Measurements from ENCODE around the gene C19orf44. TPM values are rescaled to one million over a fixed set of nuclear protein-coding genes. Genes with fewer than 3 reads are reported as not detected.

Gene C19orf44
- total RNA-seq, 4 donors from 2014 or later = 13.4 to 19.0 (median 15.8) TPM

DNA sequence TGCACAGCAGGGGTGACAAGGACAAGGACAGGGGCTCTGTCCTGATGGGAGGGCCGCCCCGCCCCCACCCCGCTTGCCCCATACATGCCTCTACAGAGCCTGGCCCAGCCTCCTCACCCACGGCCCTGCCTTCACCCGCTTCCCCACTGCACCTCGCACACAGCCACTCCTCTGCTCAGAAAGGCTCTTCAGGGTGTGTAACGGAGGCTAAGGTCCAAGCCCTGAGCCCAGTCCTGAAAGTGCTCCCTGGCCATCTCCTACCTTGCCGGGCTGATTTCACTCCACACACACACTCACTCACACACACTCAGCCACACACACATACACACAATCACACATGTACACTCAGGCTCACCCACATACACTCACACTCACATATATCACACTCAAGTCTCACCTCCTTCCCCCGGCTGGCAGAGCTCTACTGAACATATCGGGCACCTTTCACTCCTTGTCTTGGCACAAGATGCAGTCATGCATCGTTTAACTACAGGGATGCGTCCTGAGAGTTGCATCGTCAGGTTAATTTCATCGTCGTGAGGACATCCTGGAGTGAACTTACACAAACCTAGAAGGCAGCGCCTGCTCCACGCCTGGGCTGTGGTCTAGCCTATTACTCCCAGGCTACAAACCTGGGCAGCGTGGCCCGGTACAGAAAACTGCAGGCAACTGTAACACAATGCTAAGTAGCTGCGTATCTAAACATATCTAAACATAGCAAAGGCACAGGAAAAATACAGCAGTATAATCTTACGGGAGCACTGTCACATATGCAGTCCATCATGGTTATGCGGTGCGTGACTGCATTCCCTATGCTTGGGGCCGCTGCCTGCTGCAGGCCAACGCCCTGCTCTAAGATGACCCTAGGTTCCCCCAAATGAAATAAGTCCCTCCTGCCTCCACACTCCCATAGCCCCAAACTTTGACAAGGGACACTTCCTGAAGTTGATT lies 37.5 kb upstream of the C19orf44 start:
- Histone ChIP-seq H3K4me1 (peaks cover 0 to 74% (median 28%) of the 10 kb centered on the region in 4 donors), H3K4me3 (no peak overlapping the region), H3K9me3 (no peaks in the 10 kb centered on the region), H3K27ac (peak overlapping the region in 3 of 4 donors; percentile 40 to 83 (median 71)), H3K36me3 (no peaks in the 10 kb centered on the region), H3K27me3 (no peaks in the 10 kb centered on the region)
- TF ChIP-seq EP300 (IDR thresholded peaks at IDR 0.05) (no peak), POLR2A (IDR thresholded peaks at IDR 0.05) (no peak), CTCF (IDR thresholded peaks at IDR 0.05) (no peak)
- DNase-seq (ENCODE audit: low spot score in 2 of 2) = no peak
- WGBS, 2 donors = 77 to 78% methylated on average over 19 to 25 of the region's 25 CpGs

DNA sequence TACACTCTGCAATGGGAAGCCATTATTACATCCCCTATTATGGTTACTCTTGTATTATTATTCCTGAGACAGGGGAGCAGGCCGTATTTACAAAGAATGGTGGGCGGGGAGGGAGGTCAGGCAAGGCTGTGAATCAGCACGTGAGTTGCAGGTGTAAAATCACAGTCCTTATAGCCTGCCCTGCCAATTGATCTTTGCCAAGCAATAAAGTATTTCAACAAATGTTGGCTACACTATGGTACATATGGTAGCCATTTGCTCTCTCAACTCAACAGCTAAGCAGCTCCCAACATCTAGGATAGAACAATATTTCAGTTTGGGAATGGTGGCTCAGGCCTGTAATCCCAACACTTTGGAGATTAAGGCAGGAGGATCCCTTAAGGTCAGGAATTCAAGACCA lies 36.5 kb upstream of the C19orf44 start:
- no peaks in the 10 kb centered on the region for H3K36me3 ChIP-seq
- WGBS, 2 donors = 77 to 89% methylated on average over 3 of the region's 3 CpGs
- H3K27me3 ChIP-seq = no peaks in the 10 kb centered on the region
- peak overlapping the region in 1 of 4 donors; percentile 71 for H3K27ac ChIP-seq
- TF ChIP-seq EP300 (IDR thresholded peaks at IDR 0.05) (no peak), CTCF (IDR thresholded peaks at IDR 0.05) (no peak), POLR2A (IDR thresholded peaks at IDR 0.05) (no peak)
- peaks cover 0 to 72% (median 30%) of the 10 kb centered on the region in 4 donors for H3K4me1 ChIP-seq
- no peak overlapping the region for H3K4me3 ChIP-seq
- DNase-seq (ENCODE audit: low spot score in 2 of 2) = no peak
- H3K9me3 ChIP-seq = no peaks in the 10 kb centered on the region

- peak overlapping the region in 1 of 4 donors; percentile 28 for H3K27ac ChIP-seq
- no peak overlapping the region for H3K4me3 ChIP-seq
- H3K36me3 ChIP-seq = no peaks in the 10 kb centered on the region
- H3K9me3 ChIP-seq = no peaks in the 10 kb centered on the region
- no peaks in the 10 kb centered on the region for H3K27me3 ChIP-seq
- TF ChIP-seq EP300 (IDR thresholded peaks at IDR 0.05) (no peak), POLR2A (IDR thresholded peaks at IDR 0.05) (no peak), CTCF (IDR thresholded peaks at IDR 0.05) (no peak)
- peaks cover 0 to 71% (median 30%) of the 10 kb centered on the region in 4 donors for H3K4me1 ChIP-seq
- 79 to 83% methylated on average over 8 of the region's 8 CpGs for WGBS, 2 donors
- DNase-seq (ENCODE audit: low spot score in 2 of 2) = no peak
Observed at GRCh38 chr19:16460454-16460853, 35.7 kb upstream of the C19orf44 start.

DNA sequence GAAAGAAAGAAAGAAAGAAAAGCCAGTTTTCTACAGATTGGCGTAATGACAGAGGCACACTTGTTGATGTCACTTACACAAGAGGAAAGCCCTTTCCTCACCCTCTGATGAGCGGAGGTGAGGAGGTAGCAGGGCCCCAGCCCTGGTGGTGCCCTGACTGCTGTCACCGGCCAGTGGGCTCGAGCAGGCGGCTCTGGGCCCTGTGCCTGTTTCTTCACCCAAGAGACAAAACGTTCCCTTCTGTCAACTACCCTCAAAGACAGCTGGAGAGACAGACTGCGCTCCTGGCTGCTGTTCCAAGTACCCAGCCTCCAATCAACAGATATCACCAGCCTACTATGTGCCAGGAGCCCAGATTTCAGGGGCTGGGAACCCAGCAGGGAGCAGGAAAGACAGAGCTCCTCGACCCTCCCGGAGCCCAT lies 34.6 kb upstream of the C19orf44 start:
- no peak for DNase-seq (ENCODE audit: low spot score in 2 of 2)
- WGBS, 2 donors = 50 to 72% methylated on average over 7 to 9 of the region's 9 CpGs
- no peaks in the 10 kb centered on the region for H3K36me3 ChIP-seq
- H3K4me3 ChIP-seq = no peak overlapping the region
- no peaks in the 10 kb centered on the region for H3K9me3 ChIP-seq
- peak overlapping the region in 2 of 4 donors; percentile 43 to 67 for H3K27ac ChIP-seq
- no peak for TF ChIP-seq POLR2A (IDR thresholded peaks at IDR 0.05)
- no peak for TF ChIP-seq EP300 (IDR thresholded peaks at IDR 0.05)
- TF ChIP-seq CTCF (IDR thresholded peaks at IDR 0.05) = no peak
- H3K4me1 ChIP-seq = peaks cover 0 to 66% (median 24%) of the 10 kb centered on the region in 4 donors
- H3K27me3 ChIP-seq = no peaks in the 10 kb centered on the region

GRCh38 chr19:16462757-16463250 lies 33.4 kb upstream of the C19orf44 start:
- peaks cover 0 to 65% (median 12%) of the 10 kb centered on the region in 4 donors for H3K4me1 ChIP-seq
- no peak for DNase-seq (ENCODE audit: low spot score in 2 of 2)
- no peaks in the 10 kb centered on the region for H3K36me3 ChIP-seq
- no peak overlapping the region for H3K27ac ChIP-seq
- H3K27me3 ChIP-seq = no peaks in the 10 kb centered on the region
- no peaks in the 10 kb centered on the region for H3K9me3 ChIP-seq
- 68 to 73% methylated on average over 6 of the region's 6 CpGs for WGBS, 2 donors
- H3K4me3 ChIP-seq = no peak overlapping the region
- TF ChIP-seq CTCF (IDR thresholded peaks at IDR 0.05) = no peak
- no peak for TF ChIP-seq EP300 (IDR thresholded peaks at IDR 0.05)
- TF ChIP-seq POLR2A (IDR thresholded peaks at IDR 0.05) = no peak

Data from tibial nerve (tissue), 4 donors.